ENCODE results near the gene CUX1.

GRCh38 chr7:101861218-101861775, 43.9 kb downstream of the CUX1 start:
- TF ChIP-seq TCF12 (IDR thresholded peaks at IDR 0.05; ENCODE audit: low read depth) (no peak), RAD21 (IDR thresholded peaks at IDR 0.05; ENCODE audit: low read depth) (no peak), TAF1 (IDR thresholded peaks at IDR 0.05; ENCODE audit: low read depth) (no peak), EP300 (IDR thresholded peaks at IDR 0.05; ENCODE audit: borderline replicate concordance) (no peak), EGR1 (IDR thresholded peaks at IDR 0.05) (no peak), REST (IDR thresholded peaks at IDR 0.05; ENCODE audit: low read depth) (no peak), CREB1 (IDR thresholded peaks at IDR 0.05; ENCODE audit: low read depth) (no peak), ZBTB7A (IDR thresholded peaks at IDR 0.05; ENCODE audit: low read depth) (no peak), YY1 (IDR thresholded peaks at IDR 0.05; ENCODE audit: low read depth) (no peak), NFIC (IDR thresholded peaks at IDR 0.05) (no peak), FOXM1 (IDR thresholded peaks at IDR 0.05; ENCODE audit: borderline replicate concordance, low read depth) (no peak), CEBPB (IDR thresholded peaks at IDR 0.05) (no peak)
- TF ChIP-seq, protein P1, sequence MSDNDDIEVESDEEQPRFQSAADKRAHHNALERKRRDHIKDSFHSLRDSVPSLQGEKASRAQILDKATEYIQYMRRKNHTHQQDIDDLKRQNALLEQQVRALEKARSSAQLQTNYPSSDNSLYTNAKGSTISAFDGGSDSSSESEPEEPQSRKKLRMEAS (IDR thresholded peaks at IDR 0.05), result no peak
- TF ChIP-seq, protein P2, sequence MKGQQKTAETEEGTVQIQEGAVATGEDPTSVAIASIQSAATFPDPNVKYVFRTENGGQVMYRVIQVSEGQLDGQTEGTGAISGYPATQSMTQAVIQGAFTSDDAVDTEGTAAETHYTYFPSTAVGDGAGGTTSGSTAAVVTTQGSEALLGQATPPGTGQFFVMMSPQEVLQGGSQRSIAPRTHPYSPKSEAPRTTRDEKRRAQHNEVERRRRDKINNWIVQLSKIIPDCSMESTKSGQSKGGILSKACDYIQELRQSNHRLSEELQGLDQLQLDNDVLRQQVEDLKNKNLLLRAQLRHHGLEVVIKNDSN (IDR thresholded peaks at IDR 0.05), result no peak
